Myometrial cell (primary cell): ENCODE data around the gene CCDC28A. TPM values are rescaled to one million over a fixed set of nuclear protein-coding genes. Genes with fewer than 3 reads are reported as not detected.

Source experiments
- total RNA-seq: library from RNA; depleted of rRNA; stranded (reverse); fragments of >200 nt; gene quantifications from 2 replicates; pipeline ENCODE4 v1.2.3, GENCODE V29; 2015

CCDC28A gene
- 17.0 and 23.9 TPM in 2 replicates for total RNA-seq

DNA sequence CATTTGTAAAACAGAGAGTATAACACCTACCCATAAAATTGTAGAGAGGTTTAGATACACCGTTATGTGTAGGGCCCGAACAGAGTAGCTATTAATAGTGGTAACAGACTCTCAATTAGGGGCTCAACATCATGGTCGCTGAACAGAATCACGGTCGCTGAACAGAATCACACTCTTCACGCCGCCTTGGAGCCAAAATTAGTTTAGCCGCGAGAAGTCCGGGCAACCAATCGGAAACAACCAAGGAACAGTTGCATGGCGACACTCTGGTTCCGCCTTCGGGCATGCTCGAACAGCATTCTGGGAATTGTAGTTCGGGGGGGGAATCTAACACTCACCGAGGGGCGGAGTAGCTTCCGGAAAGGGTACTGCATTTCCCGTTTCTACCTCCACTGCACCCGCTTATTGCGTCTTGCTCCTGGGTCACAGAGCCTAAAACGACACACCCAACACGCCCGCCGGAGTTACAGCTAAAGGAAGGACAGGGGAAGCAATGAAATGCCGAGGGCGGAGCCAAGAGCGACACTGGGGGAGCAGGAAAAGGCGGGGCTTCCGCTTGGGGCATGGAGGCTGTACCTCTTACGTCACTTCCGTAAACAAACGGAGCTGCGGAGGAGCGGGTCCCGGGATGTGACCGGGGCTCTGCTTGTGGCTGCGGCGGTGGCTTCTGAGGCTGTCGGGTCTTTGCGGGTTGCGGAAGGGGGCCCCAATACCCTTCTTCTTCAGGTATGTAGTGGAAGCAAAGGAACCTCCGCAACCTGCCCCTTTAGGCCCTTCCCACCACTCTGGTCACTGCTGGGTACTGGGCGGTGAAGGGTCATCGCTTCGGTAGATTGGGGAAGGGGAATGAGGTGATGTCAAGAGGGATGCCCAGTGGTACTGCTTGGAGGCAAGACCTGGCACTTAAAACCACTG is at the start of gene CCDC28A:
CCDC28A (plus strand) TSS at position 593 of the 915 bp plus-strand sequence. CDS start 2,352 bp downstream, outside the sequence.

GRCh38 chr6:138795809-138796603 is 22.4 kb downstream of the CCDC28A start, which contains the start of gene ECT2L:
Gene ECT2L, plus strand, starts transcription at chr6:138796087. Its CDS starts 17,188 bp downstream, at chr6:138813275.

Other genes starting within 250 kb of the CCDC28A start
- gene ECT2L, start 22.3 kb downstream of the CCDC28A start, total RNA-seq = not detected in 2 replicates
- gene REPS1, start 214.5 kb downstream of the CCDC28A start, total RNA-seq = 16.7 and 23.0 TPM in 2 replicates